Kidney epithelial cell (primary cell): ENCODE measurements around the gene TRPV5. TPM values are rescaled to one million over a fixed set of nuclear protein-coding genes. Genes with fewer than 3 reads are reported as not detected.
"Not testable (repeated sequence)": the region's sequence is repeated elsewhere in the genome, so short reads cannot be mapped to it uniquely, and the experiment has no call there.

ENCODE experiments used
- DNase-seq: peaks from one replicate; pipeline ENCODE4 v3.0.0-alpha.2; 2010; ENCODE audit warnings: low read depth
- H3K27me3 ChIP-seq: 2 replicates; pipeline ENCODE4 v1.6.0; 2011; ENCODE audit warnings: low read length; ENCODE audit not compliant: control insufficient read depth, insufficient read depth
- H3K36me3 ChIP-seq: 2 replicates; pipeline ENCODE4 v1.5.1; 2011; ENCODE audit warnings: low read length; ENCODE audit not compliant: control insufficient read depth, insufficient read depth
- H3K4me3 ChIP-seq: 2 replicates; pipeline ENCODE4 v1.5.1; 2011; ENCODE audit warnings: low read depth, mild to moderate bottlenecking, control low read depth, low read length
- CTCF ChIP-seq: IDR thresholded peaks from 2 replicates; pipeline ENCODE4 v1.5.1; 2011; ENCODE audit warnings: mild to moderate bottlenecking, moderate library complexity, low read length, control low read depth, inconsistent platforms; ENCODE audit not compliant: insufficient read depth, poor library complexity, severe bottlenecking
- total RNA-seq: library from RNA; depleted of rRNA; stranded (reverse); fragments of >200 nt; gene quantifications from 2 replicates; pipeline ENCODE4 v1.2.3, GENCODE V29; 2015

The TRPV5 gene
- total RNA-seq: not detected in 2 replicates

- no peak for TF ChIP-seq CTCF
- Histone ChIP-seq H3K27me3 (no peaks in the 10 kb centered on the region), H3K36me3 (no peaks in the 10 kb centered on the region), H3K4me3 (no peak within 1 kb of the TSS)
- DNase-seq: no peak
These were observed at the start of gene TRPV5 for GRCh38 chr7:142933624-142934023. Gene TRPV5, minus strand, starts transcription at chr7:142933746. Its CDS starts 287 bp downstream, at chr7:142933459.

DNA sequence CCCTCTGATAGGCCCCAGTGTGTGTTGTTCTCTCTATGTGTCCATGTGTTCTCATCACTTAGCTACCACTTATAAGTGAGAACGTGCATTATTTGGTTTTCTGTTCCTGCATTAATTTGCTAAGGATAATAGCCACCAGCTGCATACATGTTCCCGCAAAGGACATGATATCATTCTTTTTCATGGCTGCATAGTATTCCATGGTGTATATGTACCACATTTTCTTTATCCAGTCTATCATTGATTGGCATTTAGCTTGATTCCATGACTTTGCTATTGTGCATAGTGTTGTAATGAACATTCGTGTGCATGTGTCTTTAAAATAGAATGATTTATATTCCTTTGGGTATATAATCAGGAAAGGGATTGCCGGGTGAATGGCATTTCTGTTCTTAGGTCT lies 44.9 kb upstream of the TRPV5 start:
- DNase-seq, H3K27me3 ChIP-seq, H3K36me3 ChIP-seq, H3K4me3 ChIP-seq: not testable (repeated sequence)

DNA sequence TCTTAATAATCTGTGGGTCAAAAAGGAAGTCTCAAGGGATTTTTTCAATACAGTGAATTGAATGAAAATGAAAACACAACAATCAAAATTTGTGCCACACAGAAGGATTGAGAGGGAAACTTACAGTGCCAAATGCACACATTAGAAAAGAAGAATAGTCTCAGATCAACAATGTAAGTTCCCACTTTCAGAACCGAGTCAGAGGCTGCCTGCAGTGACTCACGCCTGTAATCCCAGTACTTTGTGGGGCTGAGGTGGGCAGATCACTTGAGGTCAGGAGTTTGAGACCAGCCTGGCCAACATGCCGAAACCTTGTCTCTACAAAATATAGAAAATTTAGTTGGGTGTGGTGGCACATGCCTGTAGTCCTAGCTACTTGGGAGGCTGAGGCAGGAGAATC lies 41.1 kb upstream of the TRPV5 start:
- H3K27me3 ChIP-seq: no peaks in the 10 kb centered on the region
- no peak for TF ChIP-seq CTCF
- no peak for DNase-seq
- no peak overlapping the region for H3K4me3 ChIP-seq
- H3K36me3 ChIP-seq: no peaks in the 10 kb centered on the region

DNA sequence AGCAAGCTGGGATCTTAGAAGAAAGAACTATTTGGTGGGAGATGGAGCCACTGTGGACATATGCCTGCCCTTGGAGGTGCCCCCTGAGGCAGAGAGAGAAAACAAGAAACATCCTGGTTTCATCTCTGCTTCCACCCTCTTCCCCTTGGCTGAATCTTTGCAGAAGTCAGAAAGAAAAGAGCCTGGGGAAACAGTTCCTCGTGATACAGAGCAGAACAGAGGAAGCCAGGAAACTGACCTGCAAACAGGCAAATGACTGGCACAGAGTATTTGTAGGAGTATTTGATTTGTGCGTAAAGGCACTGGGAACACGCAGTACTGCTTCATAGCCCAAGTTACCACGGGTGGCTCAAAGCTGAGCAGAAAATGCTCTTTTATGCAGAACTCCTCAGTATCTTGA lies 35.6 kb upstream of the TRPV5 start:
- no peak for DNase-seq
- no peak for TF ChIP-seq CTCF
- H3K4me3 ChIP-seq: no peak overlapping the region
- no peaks in the 10 kb centered on the region for H3K27me3 ChIP-seq
- H3K36me3 ChIP-seq: no peaks in the 10 kb centered on the region

GRCh38 chr7:142968229-142968628 lies 34.7 kb upstream of the TRPV5 start:
- H3K36me3 ChIP-seq: no peaks in the 10 kb centered on the region
- no peaks in the 10 kb centered on the region for H3K27me3 ChIP-seq
- no peak for TF ChIP-seq CTCF
- no peak for DNase-seq
- H3K4me3 ChIP-seq: no peak overlapping the region

DNA sequence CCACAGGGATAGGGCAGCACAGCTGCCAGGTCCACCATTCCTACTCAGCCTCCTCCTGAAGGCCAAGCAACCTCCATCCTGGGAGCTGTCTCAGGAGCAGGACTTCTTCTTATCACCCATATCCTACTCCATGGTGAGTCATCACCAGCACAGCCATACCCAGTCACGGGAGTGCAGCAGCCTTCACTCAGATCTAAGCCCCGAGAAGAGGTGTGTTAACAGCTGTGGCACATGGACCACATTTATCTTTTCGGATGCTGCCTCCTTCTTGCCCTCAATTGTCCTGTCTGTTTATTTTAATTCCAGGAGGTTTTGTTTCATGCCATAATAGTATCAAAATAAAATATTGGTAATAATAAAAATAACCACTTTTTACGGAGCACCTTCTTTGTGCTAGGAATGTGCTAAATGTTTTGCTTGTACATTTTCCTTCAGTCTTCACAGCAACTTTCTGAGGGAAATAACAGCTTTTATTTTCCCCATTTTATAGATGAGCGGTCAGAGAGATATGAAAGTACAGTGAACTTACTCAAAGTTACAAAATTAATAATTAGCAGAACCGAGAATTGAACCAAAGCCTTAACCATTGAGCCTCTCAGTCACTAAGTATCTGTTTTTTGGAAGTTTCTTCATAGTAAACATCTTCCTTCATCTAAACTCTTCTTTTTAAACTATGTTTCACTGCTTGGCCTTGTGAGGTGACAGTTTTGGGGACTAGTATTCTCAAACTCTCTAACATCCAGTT lies 31.1 kb upstream of the TRPV5 start:
- DNase-seq: no peak
- no peak for TF ChIP-seq CTCF
- H3K4me3 ChIP-seq: no peak overlapping the region
- H3K36me3 ChIP-seq: no peaks in the 10 kb centered on the region
- H3K27me3 ChIP-seq: no peaks in the 10 kb centered on the region
